DOHH2 (cell line): ENCODE data around the gene BEX1.

Experiments used
- H3F3A ChIP-seq: fragments of 200-600 bp; sonication (generic), shearing (Covaris generic); 2 replicates; pipeline ENCODE4 v1.6.0; 2016; ENCODE audit warnings: antibody characterized with exemption, mild to moderate bottlenecking; ENCODE audit not compliant: control insufficient read depth, insufficient read depth
- H3K27ac ChIP-seq: fragments of 200-600 bp; sonication (generic); 2 replicates; pipeline ENCODE4 v1.5.1; 2014; ENCODE audit warnings: low read depth, mild to moderate bottlenecking, low read length, moderate library complexity
- H3K27me3 ChIP-seq: fragments of 200-600 bp; sonication (generic); 2 replicates; pipeline ENCODE4 v1.6.1; 2014; ENCODE audit warnings: mild to moderate bottlenecking, low read length, mixed read lengths; ENCODE audit not compliant: control insufficient read depth
- H3K36me3 ChIP-seq: fragments of 200-600 bp; sonication (generic); 2 replicates; pipeline ENCODE4 v1.6.1; 2014; ENCODE audit warnings: mild to moderate bottlenecking, low read length, moderate library complexity, mixed read lengths; ENCODE audit not compliant: control insufficient read depth
- H3K4me1 ChIP-seq: fragments of 200-600 bp; sonication (generic); 2 replicates; pipeline ENCODE4 v1.6.1; 2014; ENCODE audit warnings: mild to moderate bottlenecking, low read length, mixed read lengths; ENCODE audit not compliant: control insufficient read depth
- H3K4me2 ChIP-seq: fragments of 200-600 bp; sonication (generic); 2 replicates; pipeline ENCODE4 v1.6.0; 2014; ENCODE audit warnings: mild to moderate bottlenecking, low read length, moderate library complexity
- H3K4me3 ChIP-seq: fragments of 200-600 bp; sonication (generic); 2 replicates; pipeline ENCODE4 v1.5.1; 2014; ENCODE audit warnings: mild to moderate bottlenecking, low read length, mixed read lengths
- H3K79me2 ChIP-seq: fragments of 200-600 bp; sonication (generic); 2 replicates; pipeline ENCODE4 v1.6.1; 2014; ENCODE audit warnings: mild to moderate bottlenecking, low read length, mixed read lengths; ENCODE audit not compliant: control insufficient read depth
- H3K9me2 ChIP-seq: fragments of 200-600 bp; sonication (generic); replicated peaks from 2 replicates; pipeline ENCODE4 v1.6.1; 2014; ENCODE audit warnings: mild to moderate bottlenecking, low read length, mixed read lengths; ENCODE audit not compliant: control insufficient read depth
- H3K9me3 ChIP-seq: fragments of 200-600 bp; sonication (generic); 2 replicates; pipeline ENCODE4 v1.6.1; 2014; ENCODE audit warnings: antibody characterized with exemption, low read length, mixed read lengths; ENCODE audit not compliant: control insufficient read depth, insufficient read depth
- H4K20me1 ChIP-seq: fragments of 200-600 bp; sonication (generic); 2 replicates; pipeline ENCODE4 v1.6.0; 2014; ENCODE audit warnings: low read depth, mild to moderate bottlenecking, antibody characterized with exemption, low read length, moderate library complexity; ENCODE audit not compliant: control insufficient read depth, insufficient read depth
- CTCF ChIP-seq: fragments of 200-600 bp; sonication (generic); IDR thresholded peaks from one replicate; pipeline ENCODE4 v1.5.1; 2014; ENCODE audit warnings: antibody characterized with exemption, mild to moderate bottlenecking, low read depth, low read length; ENCODE audit not compliant: poor library complexity, severe bottlenecking
- EZH2phosphoT487 ChIP-seq: fragments of 200-600 bp; sonication (generic); IDR thresholded peaks from 2 replicates; pipeline ENCODE4 v1.6.1; 2017; ENCODE audit warnings: borderline replicate concordance, mild to moderate bottlenecking, antibody characterized with exemption, low read length, moderate library complexity, mixed read lengths

Gene BEX1

DNA sequence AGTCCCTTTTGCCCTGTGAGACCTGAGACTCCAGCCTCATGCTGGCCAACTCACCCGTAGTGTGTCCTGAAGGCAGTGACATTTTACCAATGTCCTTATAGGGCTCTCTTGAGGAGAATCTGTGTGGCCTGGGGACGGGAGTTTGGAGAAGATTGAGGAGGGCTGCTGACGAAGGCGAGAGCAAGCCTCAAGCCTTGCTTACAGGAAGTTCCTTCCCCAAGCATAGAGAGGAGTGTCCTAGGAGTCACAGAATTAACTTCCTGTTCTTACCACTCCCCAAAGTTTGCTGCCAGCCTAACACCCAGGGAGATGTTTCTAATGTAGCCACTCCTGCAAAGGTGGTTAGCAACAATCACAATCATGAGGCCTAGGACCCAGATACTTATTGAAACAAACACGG, 29.0 kb upstream of the BEX1 start, which contains the start of gene NXF3:
Gene NXF3 (minus strand): TSS at position 202 of the 400 bp plus-strand sequence. CDS start 120 bp downstream, at position 82.
- Histone ChIP-seq H3K4me3 (no peak within 1 kb of the TSS), H3K27me3 (no peaks in the 10 kb centered on the region)
- TF ChIP-seq EZH2phosphoT487 (no peak), CTCF (no peak)

DNA sequence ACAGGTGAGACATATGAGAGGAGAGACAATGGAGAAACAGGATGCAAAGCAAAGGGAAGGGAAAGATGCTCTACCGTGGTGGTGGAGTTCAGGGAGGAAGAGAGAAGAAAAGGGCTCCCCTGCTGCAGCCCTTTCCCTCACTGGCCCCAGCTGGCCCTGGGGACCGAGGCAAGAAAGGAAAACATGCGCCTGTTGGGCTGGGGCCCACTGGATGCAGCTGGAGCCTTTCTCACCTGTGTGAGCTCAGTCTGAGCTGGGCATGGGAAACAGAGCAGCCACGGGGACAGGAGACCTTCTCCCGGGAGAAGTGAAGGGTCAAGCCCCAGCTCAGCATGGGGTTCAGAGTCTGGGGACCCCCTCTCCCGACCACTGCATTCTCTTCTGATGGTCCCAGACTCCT, 17.1 kb upstream of the BEX1 start:
- H3K4me1 ChIP-seq, result no peaks in the 10 kb centered on the region
- H3K9me3 ChIP-seq, result no peaks in the 10 kb centered on the region
- H3K36me3 ChIP-seq, result no peaks in the 10 kb centered on the region
- no peak overlapping the region for H3K27ac ChIP-seq
- no peak overlapping the region for H3K4me3 ChIP-seq
- no peak for TF ChIP-seq CTCF
- TF ChIP-seq EZH2phosphoT487, result no peak
- H3K79me2 ChIP-seq, result no peaks in the 10 kb centered on the region
- no peaks in the 10 kb centered on the region for H3F3A ChIP-seq
- H3K9me2 ChIP-seq, result no peaks in the 10 kb centered on the region
- H4K20me1 ChIP-seq, result no peaks in the 10 kb centered on the region
- no peak overlapping the region for H3K4me2 ChIP-seq
- H3K27me3 ChIP-seq, result no peaks in the 10 kb centered on the region

More for the DNA sequence above, 29.0 kb upstream of the BEX1 start, which contains the start of gene NXF3:
- Histone ChIP-seq H3K27ac (no peak within 1 kb of the TSS), H3K9me2 (no peaks in the 10 kb centered on the region), H3K4me1 (no peaks in the 10 kb centered on the region), H3F3A (no peaks in the 10 kb centered on the region), H3K79me2 (no peaks in the 10 kb centered on the region), H3K36me3 (no peaks in the 10 kb centered on the region), H3K9me3 (no peaks in the 10 kb centered on the region), H4K20me1 (no peaks in the 10 kb centered on the region), H3K4me2 (no peak within 1 kb of the TSS)

- Histone ChIP-seq H3K4me1 (no peaks in the 10 kb centered on the region), H3K79me2 (no peaks in the 10 kb centered on the region), H3K9me2 (no peaks in the 10 kb centered on the region), H3F3A (no peaks in the 10 kb centered on the region), H3K27me3 (no peaks in the 10 kb centered on the region), H3K9me3 (no peaks in the 10 kb centered on the region), H3K4me3 (no peak overlapping the region), H3K4me2 (no peak overlapping the region), H3K27ac (no peak overlapping the region), H3K36me3 (no peaks in the 10 kb centered on the region), H4K20me1 (no peaks in the 10 kb centered on the region)
- no peak for TF ChIP-seq CTCF
- TF ChIP-seq EZH2phosphoT487, result no peak
Observed at GRCh38 chrX:103073467-103073866, 9.5 kb upstream of the BEX1 start.
